GM18499 (cell line): ENCODE data around the gene FBL.
A peak's percentile ranks its signal among the peaks of the same experiment; 100 is the strongest.
"Not testable (repeated sequence)": the region's sequence is repeated elsewhere in the genome, so short reads cannot be mapped to it uniquely, and the experiment has no call there.

Experiments
- ATAC-seq: cut with Tn5 transposase; IDR thresholded peaks from one replicate; pipeline ENCODE4 v1.9.1; 2021; ENCODE audit warnings: moderate number of reproducible peaks; ENCODE audit not compliant: insufficient read depth, unreplicated experiment

FBL gene

DNA sequence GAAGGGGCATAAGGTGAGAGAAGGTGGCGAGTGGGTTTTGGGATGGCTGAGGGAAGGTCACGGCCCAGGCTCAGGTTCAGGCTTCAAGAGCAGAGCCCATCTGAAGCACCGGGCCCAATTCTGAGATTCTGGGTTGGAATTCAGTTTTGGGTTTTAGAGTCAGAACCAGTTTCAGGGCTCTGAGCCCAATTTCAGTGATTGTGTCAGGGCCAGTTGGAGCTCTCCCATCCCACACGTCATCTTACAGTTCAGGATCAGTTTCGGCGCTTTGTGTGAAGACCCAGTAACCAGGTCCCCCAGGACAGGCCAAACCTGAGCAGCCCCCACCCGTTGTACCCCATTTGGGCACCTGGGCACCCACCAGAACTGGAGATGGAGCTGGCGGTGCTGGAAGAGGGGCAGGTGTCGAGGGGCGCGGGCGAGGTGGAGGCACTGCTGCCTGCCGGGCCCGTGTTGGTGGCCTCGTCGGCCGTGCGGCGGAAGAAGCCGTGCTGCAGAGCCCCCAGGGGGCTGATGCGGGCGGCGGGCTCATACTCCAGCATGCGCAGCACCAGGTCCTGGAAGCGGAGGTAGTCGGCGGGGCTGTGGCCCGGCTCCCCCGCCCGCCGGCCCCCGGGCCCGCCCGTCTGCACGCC is 19.8 kb downstream of the FBL start:
- no peak for ATAC-seq

DNA sequence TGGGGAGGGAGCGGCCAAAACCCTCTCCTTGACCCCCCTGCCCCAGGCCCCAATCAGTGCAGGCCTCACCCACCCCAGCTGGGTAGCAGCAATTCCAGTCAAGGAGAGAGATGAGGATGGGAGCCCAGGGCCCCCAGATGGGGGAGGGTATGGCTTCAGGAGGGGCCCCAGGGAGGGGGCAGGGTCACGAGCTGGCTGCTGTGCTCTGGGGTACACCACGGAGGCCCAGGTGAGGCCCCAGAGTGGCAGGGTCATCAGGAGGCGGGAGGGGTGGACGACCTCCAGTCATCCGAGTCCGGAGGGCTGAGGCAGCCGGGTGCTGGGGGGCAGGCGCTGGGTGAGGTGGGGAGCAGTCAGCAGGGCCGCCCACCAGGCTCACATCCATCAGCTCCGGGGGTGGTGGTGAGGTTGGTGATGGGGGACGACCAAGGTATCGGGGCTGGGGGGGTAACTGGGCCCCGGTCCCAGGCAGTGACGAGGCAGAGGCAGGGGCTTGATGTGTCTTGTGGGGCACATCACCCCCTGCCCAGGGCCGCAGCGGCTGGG is 20.6 kb downstream of the FBL start:
- ATAC-seq, result no peak

DNA sequence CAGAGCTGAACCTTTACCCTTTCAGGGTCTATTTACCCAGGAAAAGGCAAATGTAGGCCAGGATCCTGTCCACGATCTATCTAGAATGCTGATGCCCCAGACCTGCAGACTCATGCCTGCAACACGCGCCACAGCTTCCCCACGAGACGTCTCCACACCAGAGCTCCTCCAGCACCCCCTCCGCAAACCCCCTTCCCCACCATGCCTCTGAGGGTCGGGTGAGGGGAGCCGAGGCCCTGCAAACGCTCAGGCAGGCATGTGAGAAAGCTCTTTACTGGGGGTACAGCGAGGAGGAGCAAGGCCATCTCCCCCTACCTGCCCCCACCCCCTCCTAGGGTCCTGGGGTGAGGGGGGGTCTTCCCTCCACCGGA is 21.1 kb downstream of the FBL start:
- no peak for ATAC-seq

DNA sequence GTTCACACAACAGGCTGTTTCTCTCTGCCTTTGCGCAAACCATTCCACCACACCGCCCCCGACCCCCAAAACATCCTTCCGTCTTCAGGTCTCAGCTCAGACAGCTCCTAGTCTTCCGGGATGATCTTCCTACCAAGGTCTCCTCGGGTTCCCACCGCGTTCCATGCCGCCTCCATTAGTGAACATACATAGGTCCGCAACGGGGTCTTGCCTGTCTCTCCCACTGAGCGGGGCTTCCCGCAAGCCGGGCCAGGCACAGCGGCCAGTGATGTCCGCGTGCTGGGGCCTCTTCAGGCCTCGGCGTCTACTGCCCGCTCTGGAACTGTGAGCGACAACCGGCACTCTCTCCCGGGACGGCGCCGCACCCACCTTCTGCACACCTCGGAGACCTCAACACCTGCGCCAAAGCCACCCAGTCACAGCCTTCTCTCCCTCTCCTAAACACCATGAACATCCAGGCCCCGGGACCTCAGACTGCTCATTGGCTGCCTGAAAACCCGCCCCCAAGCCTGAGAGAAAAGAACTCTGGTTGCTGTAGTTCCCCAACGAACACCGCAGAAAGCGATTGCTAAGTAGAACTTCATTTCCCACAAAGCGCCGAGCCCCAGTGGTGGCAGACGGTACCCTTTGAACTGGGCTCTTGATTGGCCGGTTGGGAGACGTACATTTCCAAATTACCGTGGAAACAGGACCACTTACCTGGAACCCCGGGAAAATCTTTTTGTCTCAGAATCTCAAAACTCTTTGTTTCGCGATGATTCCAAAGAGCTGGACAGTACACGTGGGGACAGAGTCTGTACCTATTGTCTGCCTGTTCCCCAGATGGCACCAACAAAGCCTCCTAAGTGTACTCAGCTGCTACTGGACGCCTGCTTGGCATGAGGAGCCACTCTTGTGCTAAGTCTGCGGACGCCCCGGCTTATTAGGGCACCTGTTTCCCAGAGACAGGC is 21.8 kb downstream of the FBL start:
- ATAC-seq, result peak; percentile 41

DNA sequence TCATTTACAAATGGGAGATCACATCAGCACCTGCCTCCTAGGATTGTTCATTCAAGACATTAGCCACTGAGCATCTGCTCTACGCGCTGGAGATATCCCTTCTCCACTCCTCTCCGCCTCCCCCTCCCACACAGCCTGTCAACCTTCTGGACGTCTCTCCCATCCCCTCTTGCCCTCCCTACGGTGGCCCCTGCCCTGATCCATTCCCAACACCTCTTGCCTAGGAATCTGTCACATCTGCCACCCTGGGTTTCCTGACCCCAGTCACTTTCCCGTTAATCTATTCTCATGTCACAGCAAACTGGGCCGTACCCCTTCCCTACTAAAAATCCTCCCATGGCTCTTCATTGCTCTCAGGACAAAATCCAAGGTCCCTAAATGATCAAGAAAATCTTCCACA is 22.5 kb downstream of the FBL start:
- ATAC-seq, result no peak

DNA sequence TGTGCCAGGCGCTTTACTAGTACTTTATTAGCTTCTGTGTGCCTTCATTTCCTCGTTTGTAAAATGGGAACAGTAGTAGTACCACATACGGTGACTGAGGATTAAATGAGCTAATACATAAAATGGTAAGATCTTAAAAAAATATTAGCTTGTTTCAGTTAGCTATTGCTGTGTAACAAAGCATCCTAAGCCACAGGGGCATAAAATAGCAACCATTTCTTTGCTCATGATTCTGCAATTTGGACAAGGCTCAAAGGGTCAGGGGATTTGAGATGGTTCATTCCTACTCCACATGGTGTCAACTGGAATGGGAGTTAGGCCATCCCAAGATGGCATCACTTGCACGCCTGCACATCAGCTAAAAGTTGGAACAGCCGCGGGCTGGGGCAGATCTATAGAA is 25.5 kb downstream of the FBL start:
- no peak for ATAC-seq

DNA sequence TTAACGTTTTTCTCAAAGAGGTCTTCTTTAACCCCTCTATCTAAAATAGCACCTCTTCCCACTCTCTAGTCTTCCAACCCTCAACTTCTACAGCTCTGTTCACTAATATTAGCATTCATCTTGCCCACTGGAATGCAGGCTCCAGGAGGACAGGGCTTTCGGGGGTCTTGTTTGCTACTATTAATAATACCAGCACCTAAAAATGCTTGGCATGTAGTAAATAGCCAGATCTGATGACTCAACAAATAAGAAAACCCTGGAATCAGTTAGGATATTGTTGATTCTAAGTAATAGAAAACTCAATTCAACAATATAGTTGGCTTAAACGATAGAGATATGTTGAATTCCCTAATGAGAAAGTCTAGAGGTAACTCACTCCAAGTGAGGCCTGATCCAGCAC is 26.4 kb downstream of the FBL start:
- no peak for ATAC-seq

DNA sequence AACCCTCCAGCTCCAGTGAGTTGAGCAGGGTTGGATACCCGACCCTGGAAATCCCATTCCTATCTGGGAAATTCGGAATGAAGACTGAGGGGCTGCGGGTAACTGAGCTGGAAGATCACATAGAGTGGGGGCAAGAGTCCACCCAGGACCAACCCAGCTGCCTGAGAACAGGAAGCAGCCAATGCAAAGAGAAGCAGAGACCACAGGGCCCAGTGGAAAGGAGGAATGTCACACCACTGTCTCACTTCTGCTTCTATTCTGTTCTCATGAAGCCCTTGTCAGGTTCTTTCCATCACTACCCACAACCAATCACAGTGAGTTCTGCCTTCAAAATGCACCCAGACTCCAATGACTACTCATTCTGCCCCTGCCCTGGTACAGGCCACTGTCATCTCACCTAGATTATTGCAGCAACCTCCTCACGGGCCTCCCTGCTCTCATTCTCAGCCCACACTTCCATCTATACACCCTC is 27.5 kb downstream of the FBL start:
- ATAC-seq, result no peak

DNA sequence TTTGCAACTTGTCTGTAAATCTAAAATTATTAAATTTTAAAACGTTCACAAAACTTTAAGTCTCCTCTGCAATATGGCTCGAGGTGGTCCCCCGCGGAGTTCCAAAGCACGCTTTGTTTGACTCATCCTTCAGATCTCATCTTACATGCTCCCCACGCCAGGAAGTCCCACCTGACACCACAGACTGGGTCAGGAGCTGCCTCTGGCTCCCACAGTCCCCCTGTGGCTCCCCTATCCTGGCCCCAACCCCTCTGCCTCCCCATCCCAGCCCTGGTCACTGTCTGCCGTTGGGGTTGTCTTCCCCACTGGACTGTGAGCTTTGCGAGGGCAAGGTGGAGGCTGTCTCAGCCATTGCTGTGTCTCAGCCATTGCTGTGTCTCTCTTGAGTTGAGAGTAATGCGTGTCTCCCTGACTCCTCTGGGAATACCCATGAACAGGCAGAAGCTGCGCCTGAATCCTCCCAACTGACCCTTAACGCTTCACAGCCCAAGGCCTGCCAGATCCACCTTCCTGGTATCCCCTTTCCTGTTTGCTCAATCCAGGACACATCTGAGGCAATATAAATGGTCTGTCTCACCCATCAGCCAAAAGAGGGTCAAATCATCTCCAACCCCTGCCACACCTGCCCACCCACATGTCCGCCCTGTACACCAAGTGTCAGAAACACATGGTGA is 28.2 kb downstream of the FBL start:
- no peak for ATAC-seq

DNA sequence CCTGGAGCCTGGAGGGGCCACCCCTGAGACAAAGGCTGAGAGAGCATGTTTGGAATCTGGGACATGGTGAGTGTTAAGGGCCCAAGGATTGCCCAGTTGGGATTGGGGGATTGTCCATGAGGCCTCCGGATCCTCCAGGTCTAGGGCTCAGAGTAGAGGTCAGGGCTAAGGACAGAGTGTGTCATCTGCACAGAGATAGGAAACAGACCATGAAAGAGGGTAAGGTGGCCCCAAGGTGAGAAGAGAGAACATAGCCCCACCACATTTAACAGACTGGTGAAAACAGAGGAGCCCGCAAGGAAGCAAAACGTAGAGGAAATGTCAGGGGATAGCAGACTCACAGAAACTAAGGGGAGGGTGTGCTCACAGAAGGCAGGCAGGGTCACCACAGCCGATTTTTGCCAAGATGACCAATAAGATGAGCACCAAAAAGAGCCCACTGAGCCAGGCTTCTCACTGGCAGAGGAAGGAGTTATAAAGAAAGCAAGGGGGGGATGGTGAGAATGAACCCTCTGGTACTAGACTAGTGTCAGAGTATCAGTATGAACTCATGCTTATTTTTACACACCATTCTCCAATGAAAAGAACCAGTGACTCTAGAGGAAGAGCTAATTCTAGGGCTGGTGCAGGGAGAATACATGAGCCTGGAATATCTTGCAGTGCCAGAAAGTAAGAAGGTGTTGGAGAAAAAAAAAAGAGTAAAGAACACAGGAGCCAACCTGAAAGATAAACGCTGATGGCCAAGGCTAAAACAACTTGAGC is 29.7 kb downstream of the FBL start:
- no peak for ATAC-seq

DNA sequence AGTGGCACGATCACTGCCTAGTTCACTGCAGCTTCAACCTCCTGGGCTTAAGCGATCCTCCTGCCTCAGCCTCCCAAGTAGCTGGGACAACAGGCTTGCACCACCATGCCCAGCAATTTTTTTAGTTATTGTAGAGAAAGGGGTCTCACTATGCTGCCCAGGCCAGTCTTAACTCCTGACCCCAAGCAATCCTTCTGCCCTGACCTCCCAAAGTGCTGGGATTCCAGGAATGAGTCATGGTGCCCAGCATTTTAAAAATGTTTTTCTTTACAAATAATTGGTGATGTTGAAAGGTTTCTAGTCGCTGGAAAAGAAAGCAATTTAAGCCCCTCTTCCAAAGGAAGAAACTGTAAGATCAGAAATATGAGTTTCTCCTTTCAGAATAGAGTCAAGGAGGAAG is 31.6 kb downstream of the FBL start:
- no peak for ATAC-seq

DNA sequence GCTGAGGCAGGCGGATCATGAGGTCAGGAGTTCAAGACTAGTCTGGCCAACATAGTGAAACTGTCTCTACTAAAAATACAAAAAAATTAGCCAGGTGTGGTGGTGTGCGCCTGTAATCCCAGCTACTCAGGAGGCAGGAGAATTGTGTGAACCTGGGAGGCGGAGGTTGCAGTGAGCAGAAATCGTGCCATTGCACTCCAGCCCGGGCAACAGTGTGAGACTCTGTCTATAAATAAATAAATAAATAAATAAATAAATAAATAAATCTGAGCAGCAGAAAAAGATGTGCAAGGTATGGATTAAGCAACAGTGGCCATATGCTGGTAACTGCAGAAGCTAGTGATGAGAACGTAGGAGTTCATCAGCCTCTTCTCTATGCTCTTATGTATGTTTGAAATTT is 32.1 kb downstream of the FBL start:
- not testable (repeated sequence) for ATAC-seq

DNA sequence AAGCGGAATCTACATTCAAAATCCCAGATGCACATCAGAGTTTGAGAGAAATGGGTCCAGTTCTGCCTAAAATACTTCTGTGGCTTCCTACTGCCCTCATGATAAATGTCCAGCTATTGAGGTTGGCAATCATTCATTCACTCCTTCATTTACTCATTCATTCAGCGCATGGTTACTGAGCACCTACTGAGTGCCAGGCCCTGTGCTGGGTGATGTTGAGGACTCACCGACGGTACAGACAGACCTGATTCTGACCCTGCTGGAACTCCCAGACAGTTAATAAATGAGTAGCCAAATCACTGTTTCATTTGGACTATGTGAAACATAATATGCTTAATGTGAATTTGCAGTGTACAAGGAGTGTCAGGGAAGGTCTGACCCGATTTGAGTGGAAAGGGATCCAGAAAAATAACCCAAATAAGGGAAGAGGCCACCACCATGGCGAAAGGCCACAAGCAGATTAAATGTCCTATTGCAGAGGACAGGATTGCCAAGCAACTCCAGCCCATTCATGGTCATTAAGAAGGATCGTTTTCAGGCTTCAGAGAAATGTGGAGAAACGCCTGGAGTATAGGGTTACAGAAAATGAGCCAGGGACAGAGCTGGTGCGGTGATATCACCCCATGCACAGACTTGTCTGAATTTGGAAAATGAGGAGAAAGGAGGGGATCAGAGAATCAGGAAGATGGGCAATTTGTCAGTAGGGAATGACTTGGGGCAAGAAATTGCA is 32.8 kb downstream of the FBL start:
- no peak for ATAC-seq

DNA sequence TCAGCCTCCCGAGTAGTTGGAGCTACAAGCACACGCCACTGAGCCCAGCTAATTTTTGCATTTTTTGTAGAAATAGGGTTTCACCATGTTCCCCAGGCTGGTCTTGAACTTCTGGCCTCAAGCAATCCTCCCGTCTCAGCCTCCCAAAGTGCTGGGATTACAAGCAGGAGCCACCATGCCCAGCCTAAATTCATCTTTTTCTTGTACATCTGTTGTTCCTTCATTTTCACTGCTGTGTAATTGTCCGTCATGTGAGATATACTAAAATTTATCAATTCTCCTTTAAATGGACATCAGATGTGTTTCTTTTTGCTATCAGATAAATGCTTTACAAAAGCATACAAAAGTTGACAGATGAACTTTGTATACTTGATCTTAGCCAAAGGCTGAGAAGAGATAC is 35.1 kb downstream of the FBL start:
- no peak for ATAC-seq

DNA sequence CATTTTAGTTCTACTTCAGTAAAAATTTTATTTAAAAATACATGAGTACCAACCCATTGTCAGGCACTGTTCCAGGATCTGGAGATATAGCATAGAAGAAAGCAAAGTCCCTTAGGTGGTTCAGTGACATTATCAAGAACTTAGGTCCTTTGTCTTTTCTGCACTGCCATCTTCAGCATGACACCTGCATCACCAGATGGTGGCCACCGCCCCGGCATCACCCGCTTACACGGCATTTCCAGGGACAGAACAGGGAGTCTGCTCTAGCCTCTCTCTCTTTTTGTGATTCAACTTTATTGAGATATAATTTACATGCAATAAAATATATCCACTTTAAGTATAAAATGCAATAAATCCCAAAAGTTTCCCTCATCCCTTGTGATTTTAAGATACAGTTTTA is 35.8 kb downstream of the FBL start:
- no peak for ATAC-seq

DNA sequence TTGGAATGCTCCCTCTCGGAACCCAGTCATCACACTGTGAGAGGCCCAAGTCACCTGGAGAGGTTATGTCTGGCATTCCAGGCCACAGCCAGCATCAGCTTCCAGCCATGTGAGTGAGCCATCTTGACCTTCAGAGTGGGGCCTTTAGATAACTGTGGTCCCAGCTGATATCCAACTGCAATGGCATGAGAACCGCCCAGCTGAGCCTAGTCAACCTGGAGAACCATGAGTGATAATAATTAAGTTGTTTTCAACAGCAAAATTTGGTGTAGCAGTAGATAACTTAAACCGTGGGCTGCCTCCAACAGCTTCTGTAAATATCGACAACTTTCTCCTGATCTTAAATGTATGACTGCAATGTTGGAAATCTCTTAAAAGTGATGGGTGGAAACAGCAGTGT is 36.8 kb downstream of the FBL start:
- no peak for ATAC-seq

DNA sequence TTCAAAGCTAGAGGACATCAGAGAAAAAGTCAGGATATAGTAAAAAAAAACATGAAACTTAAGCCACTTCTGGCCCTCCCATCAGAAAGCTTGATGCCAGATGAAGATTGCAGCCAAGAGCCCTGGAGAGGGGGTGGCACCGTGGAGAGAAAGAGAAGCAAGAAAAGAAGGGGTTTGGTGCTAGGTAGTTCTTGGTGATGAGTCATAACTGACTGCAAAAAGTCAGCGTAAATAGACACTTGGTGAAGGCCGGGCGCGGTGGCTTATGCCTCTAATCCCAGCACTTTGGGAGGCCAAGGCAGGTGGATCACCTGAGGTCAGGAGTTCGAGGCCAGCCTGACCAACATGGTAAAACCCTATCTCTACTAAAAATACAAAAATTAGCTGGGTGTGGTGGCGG is 37.5 kb downstream of the FBL start:
- ATAC-seq, result not testable (repeated sequence)

DNA sequence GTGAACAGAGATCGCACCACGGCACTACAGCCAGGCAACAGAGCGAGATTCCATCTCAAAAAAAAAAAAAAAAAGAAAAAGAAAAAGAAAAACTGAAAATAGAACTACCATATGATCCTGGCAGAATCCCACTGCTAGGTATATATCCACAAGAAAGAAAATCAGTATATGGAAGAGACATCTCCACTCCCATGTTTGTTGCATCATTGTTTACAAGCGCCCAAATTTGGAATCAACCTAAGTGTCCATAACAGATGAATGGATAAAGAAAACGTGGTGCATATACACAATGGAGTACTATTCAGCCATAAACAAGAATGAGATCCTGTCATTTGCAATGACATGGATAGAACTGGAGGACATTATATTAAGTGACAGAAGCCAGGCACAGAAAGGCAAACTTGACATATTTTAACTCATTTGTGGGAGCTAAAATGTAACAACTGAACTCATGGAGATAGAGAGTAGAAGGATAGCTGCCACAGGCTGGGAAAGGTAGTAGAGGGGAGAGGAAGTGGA is 38.3 kb downstream of the FBL start:
- ATAC-seq, result no peak

DNA sequence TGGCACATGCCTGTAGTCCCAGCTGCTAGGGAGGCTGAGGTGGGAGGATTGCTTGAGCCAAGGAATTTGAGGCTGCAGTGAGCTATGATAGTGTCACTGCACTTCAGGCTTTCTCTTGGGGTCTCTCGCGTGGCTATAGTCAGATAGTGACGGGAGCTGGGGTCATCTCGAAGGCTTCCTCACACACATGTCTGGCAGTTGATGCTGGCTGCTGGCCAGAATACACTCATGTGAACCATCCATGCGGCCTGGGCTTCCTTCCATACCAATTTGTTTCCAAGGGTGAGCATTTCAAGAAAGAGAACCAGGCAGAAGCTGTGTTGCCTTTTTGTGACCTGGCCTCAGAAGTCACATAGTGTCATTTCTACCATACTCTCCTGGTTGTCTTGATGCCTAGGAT is 41.1 kb downstream of the FBL start:
- ATAC-seq, result no peak
